NCI-H1694 treated with DMSO at 0.1 percent for 48 hours (cell line): Measurements from ENCODE around the gene SOWAHA.

ENCODE experiments used
- DNase-seq: peaks from one replicate; lab custom pipeline; 2025; lab: John Stamatoyannopoulos, UW

Gene SOWAHA

GRCh38 chr5:132827943-132828673 is 15.0 kb downstream of the SOWAHA start:
- no peak for DNase-seq

- no peak for DNase-seq
These were observed 15.9 kb downstream of the SOWAHA start for GRCh38 chr5:132828846-132829494.

GRCh38 chr5:132829742-132830435 is 16.8 kb downstream of the SOWAHA start:
- peak; percentile 27 for DNase-seq

GRCh38 chr5:132830436-132831094 is 17.5 kb downstream of the SOWAHA start, which contains the start of gene SHROOM1:
TSS of gene SHROOM1 (minus strand) at chr5:132830647. CDS start at chr5:132826140, 4,507 bp downstream.
- DNase-seq = no peak

- no peak for DNase-seq
These were observed 18.2 kb downstream of the SOWAHA start for GRCh38 chr5:132831095-132831860.

GRCh38 chr5:132832612-132833011 is 19.5 kb downstream of the SOWAHA start:
- DNase-seq = no peak

GRCh38 chr5:132834057-132834456 is 21.0 kb downstream of the SOWAHA start:
- no peak for DNase-seq

- DNase-seq = no peak
These were observed 23.8 kb downstream of the SOWAHA start for GRCh38 chr5:132836852-132837251.

GRCh38 chr5:132837868-132838267 is 24.8 kb downstream of the SOWAHA start:
- DNase-seq = no peak

- DNase-seq = no peak
These were observed 25.6 kb downstream of the SOWAHA start for GRCh38 chr5:132838516-132839282.

GRCh38 chr5:132839426-132840301 is 26.6 kb downstream of the SOWAHA start:
- no peak for DNase-seq

- DNase-seq = no peak
These were observed 27.2 kb downstream of the SOWAHA start for GRCh38 chr5:132840313-132840712.

- DNase-seq = no peak
These were observed 27.8 kb downstream of the SOWAHA start for GRCh38 chr5:132840896-132841295.

GRCh38 chr5:132841305-132841704 is 28.2 kb downstream of the SOWAHA start:
- no peak for DNase-seq

GRCh38 chr5:132848270-132848669 is 35.2 kb downstream of the SOWAHA start:
- no peak for DNase-seq

GRCh38 chr5:132849347-132849746 is 36.2 kb downstream of the SOWAHA start:
- DNase-seq = no peak

GRCh38 chr5:132850066-132850465 is 37.0 kb downstream of the SOWAHA start:
- DNase-seq = no peak

GRCh38 chr5:132853323-132853722 is 40.2 kb downstream of the SOWAHA start:
- DNase-seq = no peak

GRCh38 chr5:132853790-132854189 is 40.7 kb downstream of the SOWAHA start:
- DNase-seq = no peak

- no peak for DNase-seq
These were observed 41.2 kb downstream of the SOWAHA start for GRCh38 chr5:132854301-132854700.
